Stomach (tissue), 4 donors: ENCODE data around the gene AKT1.

Source experiments
- CTCF ChIP-seq, 7 experiments: fragments of 450-650 bp in 4 of 7; fragments of 200-600 bp in 3 of 7; sonication (generic) in 3 of 7; IDR thresholded peaks; one replicate each; pipeline ENCODE4 v1.5.1; 2016 to 2019; ENCODE audit warnings: antibody characterized with exemption in 7 of 7, control low read depth in 2 of 7, mild to moderate bottlenecking in 1 of 7
- POLR2A ChIP-seq, 4 donors: fragments of 450-650 bp; IDR thresholded peaks; one replicate each; pipeline ENCODE4 v1.6.1; 2016; ENCODE audit warnings: antibody characterized with exemption in 4 of 4, control low read depth in 2 of 4, mild to moderate bottlenecking in 1 of 4, moderate library complexity in 1 of 4

DNA sequence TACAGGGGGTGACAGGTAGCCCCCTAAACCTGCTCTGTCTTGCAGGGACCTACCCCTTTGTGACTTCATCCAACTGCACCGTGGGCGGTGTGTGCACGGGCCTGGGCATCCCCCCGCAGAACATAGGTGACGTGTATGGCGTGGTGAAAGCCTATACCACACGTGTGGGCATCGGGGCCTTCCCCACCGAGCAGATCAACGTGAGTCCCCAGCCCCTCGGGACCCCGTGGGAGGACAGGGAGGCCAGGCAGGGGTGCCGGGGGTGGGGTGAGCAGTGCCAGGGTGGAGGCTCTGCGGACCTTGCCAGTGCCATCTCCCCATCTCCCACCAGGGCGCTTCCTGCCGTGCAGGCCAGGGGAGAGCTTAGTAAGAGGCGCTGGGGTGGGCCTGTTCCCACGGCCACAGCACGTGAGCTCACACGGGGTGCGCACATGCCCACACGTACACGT, 53.7 kb downstream of the AKT1 start:
- TF ChIP-seq CTCF (IDR thresholded peaks at IDR 0.05) (no peak), POLR2A (IDR thresholded peaks at IDR 0.05) (no peak)
